Ectodermal cell (in vitro differentiated cells): ENCODE results near the gene NCEH1. TPM values are rescaled to one million over a fixed set of nuclear protein-coding genes. Genes with fewer than 3 reads are reported as not detected.
"Not testable (repeated sequence)": the region's sequence is repeated elsewhere in the genome, so short reads cannot be mapped to it uniquely, and the experiment has no call there.

Experiments used
- H3K27ac ChIP-seq: 2 replicates; pipeline ENCODE4 v1.7.0; 2013; ENCODE audit warnings: mild to moderate bottlenecking, low read depth, low read length; ENCODE audit not compliant: insufficient read depth, poor library complexity, severe bottlenecking
- H3K27me3 ChIP-seq: 2 replicates; pipeline ENCODE4 v1.7.0; 2013; ENCODE audit warnings: mild to moderate bottlenecking, low read length; ENCODE audit not compliant: insufficient read depth, control insufficient read depth, poor library complexity, severe bottlenecking
- H3K36me3 ChIP-seq: one replicate; pipeline ENCODE4 v1.7.0; 2013; ENCODE audit warnings: low read length; ENCODE audit not compliant: control insufficient read depth, insufficient read depth
- H3K4me1 ChIP-seq: one replicate; pipeline ENCODE4 v1.7.0; 2013; ENCODE audit warnings: low read length; ENCODE audit not compliant: control insufficient read depth, insufficient read depth
- H3K4me3 ChIP-seq: 2 replicates; pipeline ENCODE4 v1.7.0; 2013; ENCODE audit warnings: low read depth, low read length, control low read depth; ENCODE audit not compliant: insufficient read depth
- H3K9me3 ChIP-seq: 2 replicates; pipeline ENCODE4 v1.7.0; 2013; ENCODE audit warnings: mild to moderate bottlenecking, low read length, moderate library complexity; ENCODE audit not compliant: control insufficient read depth
- WGBS, 2 experiments: methylation state at CpG; one replicate each; pipeline ENCODE4 v1.1.7; 2013; ENCODE audit warnings: missing lambda C conversion rate in 2 of 2; 5-methylcytosine and 5-hydroxymethylcytosine counted together
- polyA plus RNA-seq, 4 experiments: library from polyadenylated mRNA; stranded (reverse); fragments of 50-300 nt; gene quantifications; one replicate each; pipeline ENCODE4 v1.2.3, GENCODE V29; 2013

Gene NCEH1
- polyA plus RNA-seq (2013, experiment 1 of 4), result 5.2 TPM
- 3.2 TPM for polyA plus RNA-seq (2013, experiment 2 of 4)
- 2.8 TPM for polyA plus RNA-seq (2013, experiment 3 of 4)
- 2.9 TPM for polyA plus RNA-seq (2013, experiment 4 of 4)

DNA sequence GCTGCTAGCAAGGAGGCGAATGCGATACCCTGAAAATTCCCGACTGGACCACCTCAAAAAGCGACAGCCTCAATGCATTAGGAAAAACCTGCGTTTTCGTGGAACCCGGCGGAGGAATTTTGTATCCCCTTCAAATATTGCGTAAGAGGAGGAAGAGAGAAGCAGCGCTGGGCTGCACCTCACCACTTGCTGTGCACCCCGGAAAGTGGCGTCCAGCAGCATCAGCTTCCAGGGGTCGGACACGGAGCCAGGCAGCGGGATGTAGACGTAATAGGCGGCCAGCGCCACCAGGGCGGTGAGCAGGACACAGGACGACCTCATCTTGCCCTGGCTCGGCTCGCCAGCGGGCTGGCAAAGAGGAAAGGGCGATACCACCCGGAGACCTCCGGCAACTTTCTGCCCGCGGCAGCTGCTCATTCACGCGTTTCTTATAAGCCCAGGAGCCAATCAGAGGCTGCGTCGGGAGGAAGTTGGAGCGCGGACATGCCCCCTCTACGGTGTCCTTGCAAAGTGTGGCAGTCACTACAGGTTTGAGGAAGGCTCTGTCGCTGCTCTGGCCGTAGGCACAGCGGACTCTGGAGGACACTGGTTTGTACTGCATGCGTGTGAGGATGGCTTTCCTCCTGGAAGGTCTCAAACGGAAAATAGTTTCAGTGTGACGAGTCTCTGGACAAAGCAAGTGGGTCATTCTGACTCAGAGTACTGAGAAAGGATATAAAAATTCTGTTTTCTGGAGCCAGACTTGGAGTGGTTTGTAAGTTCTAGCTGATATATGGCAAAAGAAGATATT lies at the start of gene NCEH1:
TSS of gene NCEH1 (minus strand) at position 404 of the 790 bp plus-strand sequence. CDS start at position 321, 83 bp downstream.
- H3K27me3 ChIP-seq, result peaks cover 6% of the 10 kb centered on the region
- no peaks in the 10 kb centered on the region for H3K9me3 ChIP-seq
- WGBS, 2 experiments, result 1% methylated on average over 41 of the region's 41 CpGs
- peaks cover 6% of the 10 kb centered on the region for H3K4me1 ChIP-seq
- H3K36me3 ChIP-seq, result no peaks in the 10 kb centered on the region
- peak within 1 kb of the TSS; percentile 26 for H3K27ac ChIP-seq
- H3K4me3 ChIP-seq, result peak within 1 kb of the TSS; percentile 95

- not testable (repeated sequence) for H3K27ac ChIP-seq, H3K4me1 ChIP-seq, H3K9me3 ChIP-seq, H3K4me3 ChIP-seq, H3K27me3 ChIP-seq
- H3K36me3 ChIP-seq, result peaks cover 49% of the 10 kb centered on the region
- 88 to 95% methylated on average over 6 of the region's 6 CpGs for WGBS, 2 experiments
Measured at GRCh38 chr3:172760416-172760815, 49.5 kb upstream of the NCEH1 start.

- Histone ChIP-seq H3K4me3 (no peak overlapping the region), H3K27me3 (no peaks in the 10 kb centered on the region), H3K4me1 (no peaks in the 10 kb centered on the region), H3K36me3 (peaks cover 22% of the 10 kb centered on the region), H3K27ac (no peak overlapping the region), H3K9me3 (no peaks in the 10 kb centered on the region)
- WGBS, 2 experiments, result 96 to 100% methylated on average over 1 of the region's 1 CpG
Measured at GRCh38 chr3:172753125-172753524, 42.3 kb upstream of the NCEH1 start.

- Histone ChIP-seq H3K27me3 (no peaks in the 10 kb centered on the region), H3K9me3 (no peaks in the 10 kb centered on the region), H3K4me3 (peak overlapping the region; percentile 1), H3K4me1 (no peaks in the 10 kb centered on the region), H3K36me3 (peaks cover 18% of the 10 kb centered on the region), H3K27ac (no peak overlapping the region)
- WGBS, 2 experiments, result 80% methylated on average over 1 of the region's 1 CpG; no CpG with 5 or more reads in 1 of the 2 experiments
Measured at GRCh38 chr3:172752651-172753050, 41.8 kb upstream of the NCEH1 start.

DNA sequence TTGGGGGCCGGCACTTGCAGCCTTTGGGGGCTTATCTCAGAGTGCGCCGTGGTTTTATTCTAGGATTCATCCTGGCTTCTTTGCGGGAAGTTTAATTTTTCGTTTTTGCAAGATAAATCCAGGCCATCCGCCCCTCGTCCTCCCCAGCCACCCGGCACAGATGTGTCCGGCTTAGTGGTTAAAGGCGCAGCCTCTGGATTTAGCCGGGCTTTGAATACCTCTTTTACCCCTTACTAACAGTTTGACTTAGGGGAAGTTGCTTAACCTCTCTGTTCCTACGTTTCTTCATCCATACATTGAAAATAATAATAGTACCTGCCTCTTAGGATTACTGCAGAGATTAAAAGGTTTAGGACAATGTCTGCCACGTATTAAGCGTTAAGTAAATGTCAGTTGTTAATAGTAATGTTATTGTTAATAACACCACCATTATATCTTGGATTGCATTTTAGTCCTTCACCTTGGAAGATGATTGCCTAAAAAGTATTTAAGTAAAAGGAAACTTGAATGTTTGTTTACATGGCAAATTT lies 40.4 kb upstream of the NCEH1 start:
- Histone ChIP-seq H3K4me3 (peak overlapping the region; percentile 86), H3K9me3 (no peaks in the 10 kb centered on the region), H3K4me1 (no peaks in the 10 kb centered on the region), H3K36me3 (peaks cover 9% of the 10 kb centered on the region), H3K27me3 (no peaks in the 10 kb centered on the region), H3K27ac (peak overlapping the region; percentile 91)
- WGBS, 2 experiments, result 0 to 1% methylated on average over 12 to 14 of the region's 14 CpGs

DNA sequence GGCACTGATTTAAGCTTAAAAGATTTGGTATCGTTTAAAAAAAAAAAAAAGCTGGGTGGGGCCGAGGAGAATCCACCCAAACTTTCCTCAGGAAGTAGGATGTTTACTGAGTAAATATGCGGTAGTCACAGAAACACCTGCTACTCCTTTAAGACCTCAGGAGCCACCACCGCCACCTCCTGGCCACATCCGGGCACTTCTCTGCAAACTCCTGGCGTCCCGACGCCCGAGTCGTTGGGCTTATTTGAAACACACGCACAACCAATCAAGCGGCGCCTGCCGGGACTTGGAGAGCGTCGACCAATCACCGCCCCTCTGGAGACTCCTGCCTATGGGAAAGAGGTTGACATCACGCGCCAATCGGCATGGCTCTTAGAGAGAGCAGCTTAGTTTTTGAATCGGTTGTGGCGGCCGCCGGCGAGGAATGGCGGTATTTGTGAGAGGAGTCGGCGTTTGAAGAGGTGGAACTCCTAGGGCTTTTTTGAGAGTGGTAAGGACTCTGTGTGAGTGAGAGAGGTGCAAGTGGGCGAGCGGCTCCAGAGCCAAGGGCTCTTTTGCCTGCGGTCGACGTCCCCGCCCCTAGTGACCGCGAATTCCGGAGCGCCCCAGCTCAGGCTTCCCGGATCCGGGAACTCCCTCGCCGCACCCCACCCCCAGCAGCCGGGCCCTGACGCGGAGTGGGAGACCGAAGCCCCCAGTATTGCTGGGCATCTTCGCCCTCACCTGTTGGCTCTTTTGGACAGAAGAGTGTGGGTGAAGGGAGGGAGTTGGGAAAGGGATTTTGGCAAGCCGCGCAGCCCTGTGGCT lies 39.7 kb upstream of the NCEH1 start, which contains the start of gene ECT2:
TSS of gene ECT2 (plus strand) at position 359 of the 807 bp plus-strand sequence. CDS start 3,805 bp downstream, outside the sequence.
- H3K36me3 ChIP-seq, result peaks cover 3% of the 10 kb centered on the region
- 0 to 1% methylated on average over 49 of the region's 49 CpGs for WGBS, 2 experiments
- H3K27ac ChIP-seq, result peak within 1 kb of the TSS; percentile 91
- no peaks in the 10 kb centered on the region for H3K9me3 ChIP-seq
- peak within 1 kb of the TSS; percentile 86 for H3K4me3 ChIP-seq
- no peaks in the 10 kb centered on the region for H3K4me1 ChIP-seq
- H3K27me3 ChIP-seq, result no peaks in the 10 kb centered on the region

DNA sequence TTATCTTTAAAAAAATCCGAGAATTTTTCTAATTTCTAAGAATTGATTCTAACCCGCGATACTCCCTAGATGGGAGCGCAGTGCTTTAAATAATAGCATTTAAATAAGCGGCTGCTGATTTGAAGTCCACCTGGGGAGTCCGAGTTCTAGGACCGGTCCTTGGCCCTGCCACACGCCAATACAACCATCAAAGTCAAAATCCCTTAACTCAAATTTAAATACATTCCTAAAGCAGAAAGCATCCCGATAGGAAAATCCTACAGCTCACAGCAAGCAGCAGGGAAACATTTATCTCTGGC lies 39.2 kb upstream of the NCEH1 start:
- Histone ChIP-seq H3K27me3 (no peaks in the 10 kb centered on the region), H3K4me1 (no peaks in the 10 kb centered on the region), H3K36me3 (no peaks in the 10 kb centered on the region), H3K9me3 (no peaks in the 10 kb centered on the region), H3K27ac (peak overlapping the region; percentile 79), H3K4me3 (peak overlapping the region; percentile 24)
- 41 to 44% methylated on average over 9 of the region's 9 CpGs for whole genome bisulfite sequencing, 2 experiments

DNA sequence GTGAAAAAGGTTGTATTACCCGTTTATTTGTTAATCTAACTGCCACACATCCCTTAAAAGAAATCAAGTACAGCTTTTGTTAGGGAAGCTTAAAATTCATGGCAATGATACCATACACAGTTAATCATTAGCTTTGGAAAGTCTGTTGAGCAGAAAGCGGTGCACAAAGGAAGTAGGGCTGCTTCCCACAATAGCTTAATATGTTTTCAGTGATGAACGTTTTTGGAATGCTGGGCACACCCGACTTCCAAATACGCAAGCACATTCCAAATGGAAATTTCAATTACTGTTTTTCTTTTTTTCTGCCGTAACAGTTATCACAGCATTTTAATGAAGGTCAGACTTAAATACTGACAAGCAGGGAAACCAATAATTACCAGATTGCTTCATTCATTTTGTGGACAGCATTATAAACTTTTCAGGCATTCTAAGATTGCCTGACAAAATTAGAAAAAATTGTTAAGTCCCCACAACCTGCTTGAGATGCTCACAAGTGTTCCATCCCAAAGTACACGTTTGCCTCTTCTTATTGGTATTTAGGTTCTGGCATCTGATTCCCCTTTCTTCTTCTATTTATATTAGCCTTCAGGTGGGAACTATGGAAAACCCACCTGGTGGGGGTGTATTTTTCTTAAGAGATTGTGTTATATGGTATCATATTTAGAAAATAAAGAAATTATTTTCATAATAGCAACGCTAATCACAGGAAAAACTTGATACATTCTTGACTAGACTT lies 38.5 kb upstream of the NCEH1 start:
- peak overlapping the region; percentile 79 for H3K27ac ChIP-seq
- H3K27me3 ChIP-seq, result no peaks in the 10 kb centered on the region
- WGBS, 2 experiments, result 87 to 91% methylated on average over 7 to 8 of the region's 8 CpGs
- H3K36me3 ChIP-seq, result no peaks in the 10 kb centered on the region
- H3K4me1 ChIP-seq, result no peaks in the 10 kb centered on the region
- no peaks in the 10 kb centered on the region for H3K9me3 ChIP-seq
- H3K4me3 ChIP-seq, result no peak overlapping the region

GRCh38 chr3:172746475-172746874 lies 35.6 kb upstream of the NCEH1 start:
- no peaks in the 10 kb centered on the region for H3K4me1 ChIP-seq
- H3K9me3 ChIP-seq, result no peaks in the 10 kb centered on the region
- WGBS, 2 experiments, result 72 to 79% methylated on average over 2 of the region's 2 CpGs
- no peaks in the 10 kb centered on the region for H3K27me3 ChIP-seq
- no peaks in the 10 kb centered on the region for H3K36me3 ChIP-seq
- no peak overlapping the region for H3K4me3 ChIP-seq
- no peak overlapping the region for H3K27ac ChIP-seq
